Uterus (tissue), 2 donors: ENCODE results near the gene NOXA1.

Source experiments
- POLR2A ChIP-seq, 2 donors: fragments of 450-650 bp; IDR thresholded peaks; one replicate each; pipeline ENCODE4 v1.6.1; 2016; ENCODE audit warnings: antibody characterized with exemption in 2 of 2, mild to moderate bottlenecking in 1 of 2, moderate library complexity in 1 of 2
- TF ChIP-seq, protein P1 (sequence below), 4 experiments: fragments of 200-600 bp in 2 of 4; fragments of 450-650 bp in 2 of 4; sonication (generic) in 2 of 4; IDR thresholded peaks; one replicate each; pipeline ENCODE4 v1.5.1; 2016 to 2019; ENCODE audit warnings: antibody characterized with exemption in 4 of 4, mild to moderate bottlenecking in 2 of 4, moderate library complexity in 1 of 4

DNA sequence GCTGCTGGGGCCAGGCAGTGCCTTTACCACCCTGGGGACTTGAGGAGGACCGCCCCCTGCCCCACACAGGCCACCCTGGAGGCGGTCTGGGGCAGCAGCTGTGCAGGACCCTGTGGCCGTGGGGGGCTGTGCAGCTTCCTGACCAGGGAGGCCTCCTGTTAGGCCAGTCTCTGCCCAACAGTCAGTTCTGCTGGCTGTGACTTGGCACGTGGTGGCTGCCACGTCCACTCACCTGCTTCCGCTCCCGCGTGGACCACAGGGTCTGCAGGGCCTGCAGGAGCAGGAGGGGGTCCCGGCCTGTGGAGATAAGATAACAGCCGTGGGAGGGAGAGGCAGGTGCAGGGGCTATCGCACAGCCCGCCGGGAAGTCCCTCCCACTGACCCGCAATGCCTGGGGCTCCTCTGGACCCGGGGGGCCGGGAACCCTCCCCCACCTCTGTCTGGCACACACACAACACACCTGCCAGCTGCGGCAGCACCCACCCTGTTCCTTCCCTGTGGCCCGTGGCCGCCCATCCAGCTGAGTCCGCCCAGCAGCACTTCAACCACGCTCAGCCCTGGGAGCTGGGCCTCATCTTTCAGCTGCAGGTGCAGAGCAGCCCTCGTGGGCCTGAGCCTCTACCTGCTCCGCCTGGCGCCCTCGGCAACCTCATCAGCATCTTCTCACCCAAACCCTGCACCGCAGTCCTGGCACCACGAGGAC is 40.0 kb upstream of the NOXA1 start:
- TF ChIP-seq, protein P1, sequence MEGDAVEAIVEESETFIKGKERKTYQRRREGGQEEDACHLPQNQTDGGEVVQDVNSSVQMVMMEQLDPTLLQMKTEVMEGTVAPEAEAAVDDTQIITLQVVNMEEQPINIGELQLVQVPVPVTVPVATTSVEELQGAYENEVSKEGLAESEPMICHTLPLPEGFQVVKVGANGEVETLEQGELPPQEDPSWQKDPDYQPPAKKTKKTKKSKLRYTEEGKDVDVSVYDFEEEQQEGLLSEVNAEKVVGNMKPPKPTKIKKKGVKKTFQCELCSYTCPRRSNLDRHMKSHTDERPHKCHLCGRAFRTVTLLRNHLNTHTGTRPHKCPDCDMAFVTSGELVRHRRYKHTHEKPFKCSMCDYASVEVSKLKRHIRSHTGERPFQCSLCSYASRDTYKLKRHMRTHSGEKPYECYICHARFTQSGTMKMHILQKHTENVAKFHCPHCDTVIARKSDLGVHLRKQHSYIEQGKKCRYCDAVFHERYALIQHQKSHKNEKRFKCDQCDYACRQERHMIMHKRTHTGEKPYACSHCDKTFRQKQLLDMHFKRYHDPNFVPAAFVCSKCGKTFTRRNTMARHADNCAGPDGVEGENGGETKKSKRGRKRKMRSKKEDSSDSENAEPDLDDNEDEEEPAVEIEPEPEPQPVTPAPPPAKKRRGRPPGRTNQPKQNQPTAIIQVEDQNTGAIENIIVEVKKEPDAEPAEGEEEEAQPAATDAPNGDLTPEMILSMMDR (IDR thresholded peaks at IDR 0.05) = no peak
- TF ChIP-seq POLR2A (IDR thresholded peaks at IDR 0.05) = no peak
